Measurements from ENCODE around the gene IFNLR1.
"Not testable (repeated sequence)": the region's sequence is repeated elsewhere in the genome, so short reads cannot be mapped to it uniquely, and the experiment has no call there.

Gene IFNLR1

GRCh38 chr1:24186993-24187790 is at the start of gene IFNLR1:
Gene IFNLR1, minus strand, starts transcription at chr1:24187289. Its CDS starts 41 bp downstream, at chr1:24187248.
- DNase-seq (ENCODE audit: low read depth): peak; percentile 79

- DNase-seq (ENCODE audit: low read depth): peak; percentile 46
These were observed 49.1 kb upstream of the IFNLR1 start for GRCh38 chr1:24235921-24236788.

GRCh38 chr1:24233684-24234600 is 46.9 kb upstream of the IFNLR1 start:
- DNase-seq (ENCODE audit: low read depth): no peak

GRCh38 chr1:24231701-24232100 is 44.6 kb upstream of the IFNLR1 start:
- no peak for DNase-seq (ENCODE audit: low read depth)

GRCh38 chr1:24228311-24228710 is 41.2 kb upstream of the IFNLR1 start:
- no peak for DNase-seq (ENCODE audit: low read depth)

- no peak for DNase-seq (ENCODE audit: low read depth)
These were observed 39.7 kb upstream of the IFNLR1 start for GRCh38 chr1:24226749-24227148.

GRCh38 chr1:24224761-24225160 is 37.7 kb upstream of the IFNLR1 start:
- no peak for DNase-seq (ENCODE audit: low read depth)

- DNase-seq (ENCODE audit: low read depth): no peak
These were observed 37.0 kb upstream of the IFNLR1 start for GRCh38 chr1:24224086-24224485.

GRCh38 chr1:24222793-24223192 is 35.7 kb upstream of the IFNLR1 start:
- DNase-seq (ENCODE audit: low read depth): no peak

- DNase-seq (ENCODE audit: low read depth): no peak
These were observed 35.0 kb upstream of the IFNLR1 start for GRCh38 chr1:24222008-24222605.

- no peak for DNase-seq (ENCODE audit: low read depth)
These were observed 34.2 kb upstream of the IFNLR1 start for GRCh38 chr1:24221246-24221645.

- DNase-seq (ENCODE audit: low read depth): no peak
These were observed 29.4 kb upstream of the IFNLR1 start for GRCh38 chr1:24216276-24217074.

- no peak for DNase-seq (ENCODE audit: low read depth)
These were observed 28.2 kb upstream of the IFNLR1 start for GRCh38 chr1:24215226-24215814.

- no peak for DNase-seq (ENCODE audit: low read depth)
These were observed 25.3 kb upstream of the IFNLR1 start for GRCh38 chr1:24212376-24212775.

GRCh38 chr1:24210195-24210627 is 23.1 kb upstream of the IFNLR1 start:
- DNase-seq (ENCODE audit: low read depth): no peak

GRCh38 chr1:24209097-24209496 is 22.0 kb upstream of the IFNLR1 start:
- DNase-seq (ENCODE audit: low read depth): no peak

- no peak for DNase-seq (ENCODE audit: low read depth)
These were observed 20.6 kb upstream of the IFNLR1 start for GRCh38 chr1:24207709-24208108.

GRCh38 chr1:24207395-24207687 is 20.3 kb upstream of the IFNLR1 start:
- DNase-seq (ENCODE audit: low read depth): not testable (repeated sequence)

GRCh38 chr1:24206516-24207394 is 19.7 kb upstream of the IFNLR1 start:
- no peak for DNase-seq (ENCODE audit: low read depth)

GRCh38 chr1:24206083-24206464 is 19.0 kb upstream of the IFNLR1 start:
- no peak for DNase-seq (ENCODE audit: low read depth)

Data from activated T-cell treated with anti-CD3 and anti-CD28 coated beads for 48 hours (primary cell).